OCI-LY1 (cell line): ENCODE results near the gene AGPAT2.

Source experiments
- H2AFZ ChIP-seq: fragments of 200-600 bp; sonication (generic), shearing (Covaris generic); 2 replicates; pipeline ENCODE4 v1.6.0; 2014; ENCODE audit warnings: antibody characterized with exemption, mild to moderate bottlenecking, low read length
- H3F3A ChIP-seq: fragments of 200-600 bp; sonication (generic), shearing (Covaris generic); 2 replicates; pipeline ENCODE4 v1.6.0; 2014; ENCODE audit warnings: mild to moderate bottlenecking, antibody characterized with exemption, low read length, moderate library complexity; ENCODE audit not compliant: insufficient read depth
- H3K27ac ChIP-seq: fragments of 200-600 bp; sonication (generic); 2 replicates; pipeline ENCODE4 v1.5.1; 2014; ENCODE audit warnings: low read length, mixed run types, mild to moderate bottlenecking, low read depth; ENCODE audit not compliant: poor library complexity, severe bottlenecking
- H3K27me3 ChIP-seq: fragments of 200-600 bp; sonication (generic); 2 replicates; pipeline ENCODE4 v1.6.0; 2014; ENCODE audit warnings: antibody characterized with exemption, mild to moderate bottlenecking, low read length, moderate library complexity; ENCODE audit not compliant: insufficient read depth
- H3K36me3 ChIP-seq: fragments of 200-600 bp; sonication (generic); 2 replicates; pipeline ENCODE4 v1.6.1; 2014; ENCODE audit warnings: mild to moderate bottlenecking, antibody characterized with exemption, low read length, moderate library complexity, mixed read lengths; ENCODE audit not compliant: insufficient read depth
- H3K4me1 ChIP-seq: fragments of 200-600 bp; sonication (generic); 2 replicates; pipeline ENCODE4 v1.5.1; 2014; ENCODE audit warnings: mild to moderate bottlenecking, low read length, moderate library complexity; ENCODE audit not compliant: insufficient read depth, severe bottlenecking
- H3K4me2 ChIP-seq: fragments of 200-600 bp; sonication (generic), shearing (Covaris generic); 2 replicates; pipeline ENCODE4 v1.6.1; 2014; ENCODE audit warnings: low read length
- H3K4me3 ChIP-seq: fragments of 200-600 bp; sonication (generic); 2 replicates; pipeline ENCODE4 v1.5.1; 2014; ENCODE audit warnings: low read length, low read depth, mild to moderate bottlenecking, mixed read lengths; ENCODE audit not compliant: poor library complexity, severe bottlenecking
- H3K79me2 ChIP-seq: fragments of 200-600 bp; shearing (Covaris generic); 2 replicates; pipeline ENCODE4 v1.6.1; 2016; ENCODE audit warnings: mixed run types, low read length, mixed read lengths; ENCODE audit not compliant: insufficient read depth
- H3K9ac ChIP-seq: fragments of 200-600 bp; sonication (generic), shearing (Covaris generic); 2 replicates; pipeline ENCODE4 v1.6.1; 2014; ENCODE audit warnings: mild to moderate bottlenecking, low read length, mixed read lengths
- H3K9me2 ChIP-seq: fragments of 200-600 bp; sonication (generic), shearing (Covaris generic); 2 replicates; pipeline ENCODE4 v1.6.1; 2014; ENCODE audit warnings: low read depth, mild to moderate bottlenecking, low read length, mixed read lengths
- H3K9me3 ChIP-seq: fragments of 200-600 bp; shearing (Covaris generic); 2 replicates; pipeline ENCODE4 v1.6.1; 2014; ENCODE audit warnings: low read length, mixed read lengths
- H4K20me1 ChIP-seq: fragments of 200-600 bp; sonication (generic), shearing (Covaris generic); 2 replicates; pipeline ENCODE4 v1.6.0; 2016; ENCODE audit warnings: mild to moderate bottlenecking, low read length; ENCODE audit not compliant: insufficient read depth
- EZH2 ChIP-seq: fragments of 200-600 bp; sonication (generic), shearing (Covaris generic); IDR thresholded peaks from 2 replicates; pipeline ENCODE4 v1.8.0; 2017; ENCODE audit warnings: borderline replicate concordance, mixed run types, mild to moderate bottlenecking, antibody characterized with exemption, low read length, moderate library complexity, mixed read lengths
- TF ChIP-seq, protein P1 (sequence below): fragments of 200-600 bp; sonication (generic), shearing (Covaris generic); IDR thresholded peaks from 2 replicates; pipeline ENCODE4 v1.5.1; 2017; ENCODE audit warnings: mild to moderate bottlenecking, antibody characterized with exemption, low read length, moderate library complexity, mixed read lengths

AGPAT2 gene

DNA sequence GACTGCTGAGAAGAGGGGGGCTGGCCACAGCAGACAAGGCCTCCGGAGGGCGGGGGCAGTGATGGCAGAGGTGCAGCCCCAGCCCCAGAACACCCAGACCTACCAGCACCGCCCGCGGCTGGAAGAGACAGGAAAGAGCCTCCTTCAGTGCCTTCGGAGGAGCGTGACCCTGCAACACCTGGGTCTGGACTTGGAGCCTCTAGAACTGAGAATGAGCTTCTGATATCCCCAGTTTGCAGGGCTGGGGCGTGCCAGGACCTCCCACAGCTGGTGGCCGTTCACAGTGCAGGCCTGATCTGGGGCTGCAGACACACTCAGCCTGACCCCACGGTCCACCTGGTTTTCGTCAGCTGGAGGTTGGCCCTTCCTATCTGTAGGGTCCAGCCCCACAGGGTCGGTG is 46.4 kb upstream of the AGPAT2 start:
- Histone ChIP-seq H4K20me1 (no peaks in the 10 kb centered on the region), H3K27ac (no peak overlapping the region), H3K4me3 (no peak overlapping the region), H3K4me1 (peaks cover 5% of the 10 kb centered on the region), H3K4me2 (no peak overlapping the region), H3K9me3 (no peaks in the 10 kb centered on the region), H3K9me2 (no peaks in the 10 kb centered on the region), H2AFZ (no peak overlapping the region), H3K36me3 (no peaks in the 10 kb centered on the region), H3F3A (no peaks in the 10 kb centered on the region), H3K27me3 (no peaks in the 10 kb centered on the region; the same call in 1 of the 2 replicates), H3K9ac (no peak overlapping the region), H3K79me2 (no peaks in the 10 kb centered on the region)
- TF ChIP-seq EZH2, result no peak
- TF ChIP-seq, protein P1, sequence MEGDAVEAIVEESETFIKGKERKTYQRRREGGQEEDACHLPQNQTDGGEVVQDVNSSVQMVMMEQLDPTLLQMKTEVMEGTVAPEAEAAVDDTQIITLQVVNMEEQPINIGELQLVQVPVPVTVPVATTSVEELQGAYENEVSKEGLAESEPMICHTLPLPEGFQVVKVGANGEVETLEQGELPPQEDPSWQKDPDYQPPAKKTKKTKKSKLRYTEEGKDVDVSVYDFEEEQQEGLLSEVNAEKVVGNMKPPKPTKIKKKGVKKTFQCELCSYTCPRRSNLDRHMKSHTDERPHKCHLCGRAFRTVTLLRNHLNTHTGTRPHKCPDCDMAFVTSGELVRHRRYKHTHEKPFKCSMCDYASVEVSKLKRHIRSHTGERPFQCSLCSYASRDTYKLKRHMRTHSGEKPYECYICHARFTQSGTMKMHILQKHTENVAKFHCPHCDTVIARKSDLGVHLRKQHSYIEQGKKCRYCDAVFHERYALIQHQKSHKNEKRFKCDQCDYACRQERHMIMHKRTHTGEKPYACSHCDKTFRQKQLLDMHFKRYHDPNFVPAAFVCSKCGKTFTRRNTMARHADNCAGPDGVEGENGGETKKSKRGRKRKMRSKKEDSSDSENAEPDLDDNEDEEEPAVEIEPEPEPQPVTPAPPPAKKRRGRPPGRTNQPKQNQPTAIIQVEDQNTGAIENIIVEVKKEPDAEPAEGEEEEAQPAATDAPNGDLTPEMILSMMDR, result no peak

DNA sequence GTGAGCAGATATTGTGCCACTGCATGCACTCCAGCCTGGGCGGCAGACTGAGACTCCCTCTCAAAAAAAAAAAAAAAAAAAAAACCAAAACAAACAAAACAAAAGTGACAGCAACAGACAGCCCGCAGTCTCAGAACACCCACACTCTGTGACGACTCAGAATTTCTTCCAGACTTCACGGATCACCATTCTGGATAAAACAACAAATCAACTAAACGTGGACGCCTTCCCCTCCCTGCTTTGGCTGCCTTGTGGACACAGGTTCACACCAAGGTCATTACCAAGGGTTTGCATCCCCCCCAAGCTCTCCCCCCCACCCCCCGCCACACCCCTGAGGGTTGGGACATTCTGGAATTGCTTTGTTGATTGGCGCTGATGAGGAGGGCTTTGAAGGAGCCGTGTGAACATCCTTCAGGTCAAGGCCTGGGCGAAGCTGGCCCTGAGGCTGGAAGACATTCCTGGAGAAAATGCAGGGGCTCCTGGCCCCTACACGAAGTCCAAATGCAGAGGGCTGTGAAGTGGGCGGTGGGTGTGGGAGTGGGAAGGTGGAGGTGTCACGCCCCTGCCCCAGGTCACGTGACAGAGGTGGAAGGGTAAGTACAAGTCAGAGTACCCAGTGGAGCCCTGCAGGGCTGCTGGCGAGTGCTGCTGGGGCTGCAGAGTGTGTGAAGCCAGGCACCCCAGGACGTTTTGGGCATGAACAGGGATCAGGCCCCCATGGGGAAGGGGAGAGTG is 45.4 kb upstream of the AGPAT2 start:
- Histone ChIP-seq H3F3A (no peaks in the 10 kb centered on the region), H3K27me3 (no peaks in the 10 kb centered on the region; the same call in 1 of the 2 replicates), H3K9ac (no peak overlapping the region), H3K36me3 (no peaks in the 10 kb centered on the region), H4K20me1 (no peaks in the 10 kb centered on the region), H2AFZ (no peak overlapping the region), H3K27ac (no peak overlapping the region), H3K4me1 (peaks cover 10% of the 10 kb centered on the region), H3K79me2 (no peaks in the 10 kb centered on the region), H3K9me2 (no peaks in the 10 kb centered on the region), H3K4me2 (no peak overlapping the region), H3K9me3 (no peaks in the 10 kb centered on the region), H3K4me3 (no peak overlapping the region)
- no peak for TF ChIP-seq EZH2
- TF ChIP-seq, protein P1, result no peak

GRCh38 chr9:136729926-136730325 is 42.7 kb upstream of the AGPAT2 start:
- Histone ChIP-seq H3K36me3 (peaks cover 26% of the 10 kb centered on the region), H3K4me2 (no peak overlapping the region), H3K79me2 (no peaks in the 10 kb centered on the region)

More at GRCh38 chr9:136729926-136730325, 42.7 kb upstream of the AGPAT2 start:
- Histone ChIP-seq H3K9me3 (no peaks in the 10 kb centered on the region), H3F3A (no peaks in the 10 kb centered on the region), H4K20me1 (no peaks in the 10 kb centered on the region), H3K4me1 (peaks cover 27% of the 10 kb centered on the region), H3K27ac (no peak overlapping the region), H3K4me3 (no peak overlapping the region), H3K9ac (no peak overlapping the region), H3K9me2 (no peaks in the 10 kb centered on the region), H2AFZ (no peak overlapping the region), H3K27me3 (no peaks in the 10 kb centered on the region; the same call in 1 of the 2 replicates)
- no peak for TF ChIP-seq EZH2
- TF ChIP-seq, protein P1, result no peak
